Stimulated activated CD8-positive, alpha-beta memory T cell treated with anti-CD3 and anti-CD28 coated beads, Interleukin-15, amount 100 ng/mL, for 24 hours (primary cell): ENCODE results near the gene OR10P1.
"Not testable (repeated sequence)": the region's sequence is repeated elsewhere in the genome, so short reads cannot be mapped to it uniquely, and the experiment has no call there.

ENCODE experiments used
- DNase-seq: peaks from one replicate; pipeline ENCODE4 v3.0.0-alpha.2; 2020; ENCODE audit warnings: low read depth

Gene OR10P1, protein sequence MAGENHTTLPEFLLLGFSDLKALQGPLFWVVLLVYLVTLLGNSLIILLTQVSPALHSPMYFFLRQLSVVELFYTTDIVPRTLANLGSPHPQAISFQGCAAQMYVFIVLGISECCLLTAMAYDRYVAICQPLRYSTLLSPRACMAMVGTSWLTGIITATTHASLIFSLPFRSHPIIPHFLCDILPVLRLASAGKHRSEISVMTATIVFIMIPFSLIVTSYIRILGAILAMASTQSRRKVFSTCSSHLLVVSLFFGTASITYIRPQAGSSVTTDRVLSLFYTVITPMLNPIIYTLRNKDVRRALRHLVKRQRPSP

DNA sequence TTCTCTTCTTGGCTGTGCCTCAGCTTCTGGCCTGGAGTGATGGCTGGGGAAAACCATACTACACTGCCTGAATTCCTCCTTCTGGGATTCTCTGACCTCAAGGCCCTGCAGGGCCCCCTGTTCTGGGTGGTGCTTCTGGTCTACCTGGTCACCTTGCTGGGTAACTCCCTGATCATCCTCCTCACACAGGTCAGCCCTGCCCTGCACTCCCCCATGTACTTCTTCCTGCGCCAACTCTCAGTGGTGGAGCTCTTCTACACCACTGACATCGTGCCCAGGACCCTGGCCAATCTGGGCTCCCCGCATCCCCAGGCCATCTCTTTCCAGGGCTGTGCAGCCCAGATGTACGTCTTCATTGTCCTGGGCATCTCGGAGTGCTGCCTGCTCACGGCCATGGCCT, at the start of gene OR10P1:
TSS of gene OR10P1 (plus strand) at position 40 of the 400 bp plus-strand sequence. CDS start at position 40, 0 bp downstream.
- DNase-seq = no peak

DNA sequence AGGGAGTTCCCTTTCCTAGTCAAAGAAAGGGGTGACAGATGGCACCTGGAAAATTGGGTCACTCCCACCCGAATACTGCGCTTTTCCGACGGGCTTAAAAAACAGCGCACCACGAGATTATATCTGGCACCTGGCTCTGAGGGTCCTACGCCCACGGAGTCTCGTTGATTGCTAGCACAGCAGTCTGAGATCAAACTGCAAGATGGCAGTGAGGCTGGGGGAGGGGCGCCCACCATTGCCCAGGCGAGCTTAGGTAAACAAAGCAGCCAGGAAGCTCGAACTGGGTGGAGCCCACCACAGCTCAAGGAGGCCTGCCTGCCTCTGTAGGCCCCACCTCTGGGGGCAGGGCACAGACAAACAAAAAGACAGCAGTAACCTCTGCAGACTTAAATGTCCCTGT, 46.5 kb upstream of the OR10P1 start:
- not testable (repeated sequence) for DNase-seq

DNA sequence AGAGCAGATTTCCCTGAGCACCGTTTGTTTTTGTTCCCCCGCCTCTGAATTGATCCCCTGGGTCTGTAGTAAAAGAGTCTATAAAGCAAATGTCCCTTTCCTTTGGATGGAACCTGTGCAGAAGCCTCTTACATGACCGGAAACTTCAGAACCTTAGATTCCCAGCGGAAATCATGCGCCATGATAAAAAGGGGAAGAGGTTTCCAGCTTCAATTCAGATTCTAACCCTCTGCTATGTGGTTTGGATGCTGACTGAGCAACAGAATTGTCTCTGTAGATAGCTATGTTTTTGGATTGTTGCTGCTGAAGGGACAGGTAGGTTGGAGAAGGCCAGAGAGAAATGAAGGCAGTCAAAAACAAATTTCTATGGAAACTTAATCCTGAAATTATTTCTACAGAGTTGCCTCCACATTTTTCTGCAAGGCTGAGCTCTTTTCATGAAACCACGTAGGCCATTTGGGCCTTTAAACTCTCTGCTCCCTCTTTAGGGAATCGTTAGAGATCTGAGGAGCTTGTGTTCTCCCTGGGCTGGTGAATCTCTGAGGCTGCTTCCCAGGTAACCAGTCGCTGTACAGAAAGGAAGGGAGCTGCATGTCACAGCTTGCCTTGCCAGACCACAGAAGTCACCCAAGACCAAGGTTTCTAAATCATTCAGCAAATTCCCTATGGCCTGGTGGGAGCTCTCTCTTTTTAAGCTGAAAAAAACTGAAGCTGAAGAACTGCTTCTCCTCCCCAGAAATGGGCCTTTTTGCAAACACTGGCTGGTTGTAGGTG, 28.7 kb upstream of the OR10P1 start:
- DNase-seq = no peak

DNA sequence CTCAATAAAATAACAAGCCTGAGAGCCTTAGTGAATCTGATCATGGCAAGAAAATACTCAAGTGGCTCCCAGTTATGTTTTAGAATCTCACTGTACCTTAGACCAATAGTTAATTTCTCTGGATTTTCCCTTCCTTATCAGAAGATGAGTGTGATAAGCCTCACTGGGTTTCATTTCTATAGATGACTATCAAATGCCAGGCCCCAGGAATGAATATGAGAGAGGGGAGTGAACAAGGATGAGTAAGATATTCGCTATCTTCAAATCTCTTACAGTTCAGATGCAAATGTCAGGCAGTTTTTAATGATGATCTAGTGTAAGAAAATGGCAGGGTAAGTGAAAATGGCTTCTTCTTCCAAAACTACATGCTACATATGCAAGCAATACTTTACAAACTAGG, 26.1 kb upstream of the OR10P1 start:
- DNase-seq = no peak

DNA sequence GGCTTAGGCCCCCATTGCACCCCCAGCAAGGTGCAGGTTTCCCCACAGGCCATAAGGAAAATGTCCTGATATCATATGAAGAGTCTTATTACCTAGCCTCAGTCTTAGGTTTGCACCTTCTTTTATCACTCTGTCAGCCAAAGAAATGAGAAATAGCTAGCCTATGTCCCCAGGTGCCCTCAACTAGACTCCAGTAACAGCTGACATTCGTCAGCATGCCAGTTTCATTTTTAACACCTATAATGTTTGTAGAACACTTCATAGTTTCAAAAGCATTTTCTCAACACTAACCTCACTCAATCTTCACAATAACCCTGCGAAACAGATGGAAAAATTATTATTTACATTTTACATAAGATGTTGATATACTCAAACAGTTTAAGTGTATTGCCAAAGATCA, 24.0 kb upstream of the OR10P1 start:
- DNase-seq = no peak

DNA sequence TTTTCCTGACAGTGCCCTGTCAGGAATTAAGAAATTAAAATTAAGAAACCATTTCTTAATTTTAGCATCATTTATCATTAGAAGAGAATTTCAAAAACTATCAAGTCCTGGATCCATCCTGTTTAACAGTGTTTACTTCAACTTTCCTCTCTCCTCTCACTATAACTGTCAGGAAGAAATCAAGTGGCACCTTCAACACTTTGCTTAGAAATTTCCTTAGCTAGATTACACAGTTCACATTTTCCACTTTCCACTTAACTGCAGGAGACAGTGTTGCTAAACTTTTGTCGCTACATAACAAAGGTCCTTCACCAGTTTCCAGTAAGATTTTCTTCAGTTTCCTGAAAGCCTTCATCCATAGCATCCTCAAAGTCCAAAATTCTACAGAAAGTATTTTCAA, 21.9 kb upstream of the OR10P1 start:
- no peak for DNase-seq

DNA sequence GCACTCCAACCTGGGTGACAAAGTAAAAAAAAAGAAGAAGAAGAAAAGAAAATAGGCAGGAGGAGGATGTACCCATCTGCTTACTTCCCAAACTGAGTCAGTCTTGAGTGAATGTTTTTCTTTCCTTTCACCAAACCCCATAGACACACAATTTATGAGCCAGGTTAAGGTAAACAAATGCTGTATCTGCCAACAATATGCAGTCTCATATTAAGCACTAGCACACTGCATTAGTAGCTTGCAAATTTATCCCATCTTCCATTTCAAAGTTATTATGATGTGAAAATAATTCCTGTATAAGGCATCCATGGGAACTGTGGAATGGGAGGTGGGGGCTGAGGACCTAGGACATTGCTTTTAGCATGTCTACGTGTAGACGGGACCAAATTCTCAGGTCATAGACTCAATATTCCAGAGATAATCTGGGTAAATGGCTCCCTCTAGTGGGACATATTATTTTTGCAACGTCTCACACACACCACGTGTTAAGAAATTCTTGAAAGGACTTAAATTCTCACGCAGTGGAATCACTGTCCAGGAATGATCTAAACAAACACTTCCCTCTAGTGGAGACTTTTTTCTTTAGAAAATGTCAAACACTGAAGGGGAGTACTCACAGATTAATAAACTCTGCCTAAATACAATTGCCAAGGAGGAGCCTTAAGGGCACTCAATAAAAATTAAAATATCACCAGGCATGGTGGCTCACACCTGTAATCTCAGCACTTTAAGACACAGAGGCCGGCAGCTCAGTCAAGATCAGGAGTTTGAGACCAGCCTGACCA, 17.1 kb upstream of the OR10P1 start:
- DNase-seq = no peak

DNA sequence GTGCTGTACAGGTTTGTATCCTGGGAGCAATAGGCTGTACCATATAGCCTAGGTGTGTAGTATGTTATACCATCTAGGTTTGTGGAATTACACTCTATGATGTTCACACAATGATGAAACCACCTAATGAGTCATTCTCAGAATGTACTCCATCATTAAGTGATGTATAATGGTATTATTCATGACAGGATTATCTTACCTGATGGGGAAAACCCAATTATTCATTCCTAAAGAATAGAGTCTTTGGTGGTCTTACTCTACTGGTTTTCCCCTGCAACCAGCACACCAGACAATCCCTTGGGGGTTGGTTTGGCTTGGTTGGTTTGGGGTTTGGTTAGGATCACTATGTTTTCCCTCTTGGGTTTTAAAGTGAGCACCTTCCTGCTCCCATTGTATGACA, 12.6 kb upstream of the OR10P1 start:
- DNase-seq = no peak

DNA sequence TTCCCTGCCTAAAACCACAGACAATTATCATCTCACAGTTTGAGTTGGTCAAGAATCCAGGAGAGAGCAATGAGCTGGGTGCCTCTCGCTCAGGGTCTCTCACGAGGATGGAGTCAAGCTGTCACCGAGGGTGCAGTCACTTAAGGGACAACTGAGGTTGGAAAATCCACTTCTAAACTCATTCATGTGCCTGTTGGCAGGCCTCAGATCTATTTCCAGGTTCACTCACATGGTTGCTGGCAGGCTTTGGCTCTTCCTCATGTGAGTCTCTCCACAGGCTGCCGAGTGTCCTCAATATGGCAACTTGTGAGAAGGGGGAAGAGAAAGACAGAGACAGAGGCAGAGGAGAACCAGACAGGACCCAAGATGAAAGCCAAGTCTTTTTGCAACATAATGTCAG, 10.5 kb upstream of the OR10P1 start:
- DNase-seq = no peak

DNA sequence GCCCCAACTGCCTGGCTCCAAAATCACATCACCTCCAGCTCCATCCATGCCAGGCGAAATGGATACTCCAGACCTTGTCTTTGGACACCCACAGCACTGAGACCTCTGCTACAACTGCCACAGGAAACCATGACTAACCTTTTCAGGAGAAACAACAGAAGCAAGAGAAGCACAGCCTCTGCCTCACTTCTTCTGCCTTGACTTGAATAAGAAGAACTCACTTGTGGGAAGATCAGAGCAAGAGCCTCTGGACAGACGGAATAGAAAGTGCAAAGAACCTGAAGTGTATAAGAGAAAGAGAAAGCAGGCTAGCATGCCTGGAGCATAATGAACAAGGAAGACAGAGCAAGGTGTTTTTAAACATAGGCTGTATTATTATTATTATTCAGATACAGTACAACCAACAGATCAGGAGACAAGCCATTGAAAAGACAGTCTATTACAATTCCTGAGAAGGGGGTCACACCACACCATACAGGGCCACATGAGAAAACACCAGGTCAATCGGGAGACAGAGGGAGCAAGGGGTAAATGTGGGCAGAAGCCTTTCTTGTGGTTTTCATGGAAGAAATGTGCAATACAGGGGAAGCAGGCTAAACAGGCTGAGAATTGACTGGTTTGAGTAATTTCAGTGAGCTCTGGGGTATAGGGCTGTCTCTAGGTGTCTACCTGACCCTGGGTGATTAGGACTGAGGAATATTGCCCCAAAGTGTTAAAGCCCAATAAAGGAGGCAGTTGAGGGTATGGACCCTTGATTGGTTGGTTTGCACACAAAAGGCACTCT, 7.4 kb upstream of the OR10P1 start:
- no peak for DNase-seq

DNA sequence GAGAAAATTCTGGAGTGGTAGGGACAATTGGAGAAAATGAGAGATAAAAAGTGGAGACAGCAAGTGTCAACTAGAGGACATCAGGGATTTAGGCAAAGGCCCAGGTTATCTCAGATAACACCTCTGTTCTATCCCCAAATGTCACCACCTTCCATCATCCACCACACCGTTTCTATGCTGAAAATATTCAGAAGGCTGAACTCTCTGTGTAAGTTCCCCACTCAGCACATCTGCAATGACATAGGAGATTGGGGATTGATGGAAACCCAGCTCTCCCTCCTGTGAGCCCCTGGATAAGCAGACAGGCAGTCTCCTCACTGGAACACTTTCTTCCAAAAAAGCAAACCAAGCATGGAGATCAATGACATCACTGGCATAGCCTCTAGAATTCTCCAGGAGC, 5.6 kb upstream of the OR10P1 start:
- DNase-seq = no peak

DNA sequence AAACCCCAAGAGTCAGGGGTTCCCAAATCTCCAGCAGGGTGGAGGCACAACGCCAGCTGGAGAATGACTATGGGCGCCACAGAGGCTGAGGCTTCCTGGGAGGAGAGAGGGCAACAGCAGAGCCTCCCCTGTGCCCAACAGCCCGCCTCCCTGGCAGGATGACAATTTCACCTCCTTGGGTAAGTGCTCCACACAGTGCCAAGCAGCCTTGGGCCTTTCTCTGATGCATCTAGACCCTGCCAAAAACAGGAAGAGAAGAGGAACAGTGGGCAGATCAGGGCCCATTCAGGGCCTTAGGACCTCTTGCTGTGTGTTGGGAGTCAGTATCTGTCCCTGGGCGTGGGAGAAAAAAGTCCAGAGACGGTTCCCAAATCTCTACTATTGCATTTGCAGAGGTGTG, 5.0 kb upstream of the OR10P1 start:
- no peak for DNase-seq

DNA sequence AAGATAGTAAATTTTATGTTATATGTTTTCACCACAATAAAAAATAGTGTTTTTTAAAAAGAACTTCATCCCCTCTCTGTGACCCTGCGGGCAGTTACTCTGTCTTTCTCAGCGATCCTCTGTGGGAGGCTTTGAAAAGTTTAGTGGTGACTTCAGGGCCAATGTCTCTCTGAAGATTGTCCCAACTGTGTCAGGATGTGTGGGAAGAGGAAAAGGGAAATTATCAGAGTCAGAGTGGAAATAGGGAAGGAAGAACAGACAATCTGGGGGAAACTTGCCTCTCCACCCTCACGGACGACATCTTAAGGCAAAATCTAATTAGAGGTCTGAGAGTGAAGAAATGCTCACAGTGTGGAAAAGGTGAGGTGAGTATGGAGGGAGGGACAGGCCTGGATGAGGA, 3.5 kb upstream of the OR10P1 start:
- DNase-seq = no peak

DNA sequence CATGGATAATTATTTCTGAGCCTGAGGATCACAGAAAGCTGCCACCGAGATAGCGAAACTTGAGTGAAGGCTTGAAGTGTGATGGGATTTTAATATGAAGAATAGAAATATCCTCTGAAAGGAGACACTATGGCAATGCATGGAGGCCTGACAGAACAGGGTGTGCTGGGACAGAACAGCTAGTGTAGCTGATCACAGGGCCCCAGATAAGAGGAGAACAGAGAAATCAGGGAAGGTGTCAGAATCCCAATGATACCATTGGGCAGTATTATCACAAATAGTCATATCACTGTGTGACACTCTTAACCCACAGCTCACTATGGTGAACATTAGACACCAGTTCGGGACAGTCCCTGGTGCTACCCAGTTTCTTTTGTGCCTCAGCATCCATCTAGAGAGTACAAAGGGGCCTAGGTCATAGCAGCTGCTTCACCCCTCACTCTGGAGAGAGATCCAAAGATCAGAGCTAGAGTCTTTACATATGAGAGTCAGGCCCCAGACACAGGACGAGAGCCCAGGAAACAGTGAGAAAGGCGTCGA, 506 bp upstream of the OR10P1 start:
- DNase-seq = no peak

DNA sequence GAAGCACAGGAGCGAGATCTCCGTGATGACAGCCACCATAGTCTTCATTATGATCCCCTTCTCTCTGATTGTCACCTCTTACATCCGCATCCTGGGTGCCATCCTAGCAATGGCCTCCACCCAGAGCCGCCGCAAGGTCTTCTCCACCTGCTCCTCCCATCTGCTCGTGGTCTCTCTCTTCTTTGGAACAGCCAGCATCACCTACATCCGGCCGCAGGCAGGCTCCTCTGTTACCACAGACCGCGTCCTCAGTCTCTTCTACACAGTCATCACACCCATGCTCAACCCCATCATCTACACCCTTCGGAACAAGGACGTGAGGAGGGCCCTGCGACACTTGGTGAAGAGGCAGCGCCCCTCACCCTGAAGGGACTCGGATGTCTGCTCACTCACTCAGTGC, 775 bp downstream of the OR10P1 start:
- DNase-seq = no peak

DNA sequence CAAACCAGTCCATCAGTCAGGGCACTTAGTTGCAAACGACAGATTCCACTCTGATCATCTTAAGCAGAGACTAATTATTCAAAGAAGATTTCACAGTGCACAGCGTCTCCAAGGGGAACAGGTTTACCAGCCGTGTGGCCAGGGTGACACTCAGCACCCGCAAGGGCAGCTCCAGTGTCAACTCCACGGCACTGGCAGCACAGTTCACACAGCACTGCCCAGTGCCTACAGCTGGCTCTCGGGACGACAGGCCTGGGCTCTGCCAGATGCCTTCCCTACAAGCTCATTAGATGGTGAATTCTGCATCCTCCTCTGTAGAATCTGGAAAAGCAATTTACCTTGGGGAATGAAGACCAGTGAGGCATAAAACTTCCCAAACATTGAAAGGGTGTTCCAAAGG, 4.9 kb downstream of the OR10P1 start:
- DNase-seq = no peak

DNA sequence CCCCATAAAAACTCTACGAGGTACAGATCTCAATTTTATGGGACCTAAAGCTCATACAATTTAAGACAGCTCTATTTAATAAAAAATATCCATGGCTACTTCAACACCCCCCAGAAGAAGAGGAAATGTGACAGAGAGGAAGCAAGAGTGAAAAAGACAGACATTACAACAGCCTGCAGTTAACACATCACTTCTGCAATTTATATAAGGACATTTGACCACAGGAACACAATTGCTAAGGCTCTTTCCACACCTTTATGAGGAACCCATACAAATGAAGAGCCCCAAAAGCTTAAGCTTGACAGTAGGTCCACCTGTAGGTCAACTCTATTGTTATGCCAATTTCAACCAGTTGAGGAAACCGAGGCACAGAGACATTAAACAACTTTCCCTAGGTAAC, 5.6 kb downstream of the OR10P1 start:
- DNase-seq = no peak

DNA sequence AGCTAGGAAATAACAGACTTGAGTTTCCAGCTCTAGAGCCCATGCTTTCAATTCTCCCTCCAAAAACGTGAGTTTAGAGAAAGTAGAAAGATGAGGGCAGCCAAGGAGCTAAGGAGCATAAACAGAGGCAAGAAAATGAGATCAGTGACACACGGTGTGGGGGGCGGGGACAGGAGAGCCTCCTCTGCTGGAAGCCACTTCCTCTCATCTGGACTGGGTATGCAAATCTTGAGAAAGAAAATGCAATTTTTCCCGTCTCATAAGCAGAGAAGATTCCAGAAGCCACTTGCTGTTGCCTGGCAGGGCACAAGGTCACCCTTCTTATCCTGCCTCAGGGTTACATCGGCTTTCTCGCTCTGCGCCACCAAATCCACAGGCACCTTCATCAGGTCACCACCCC, 6.0 kb downstream of the OR10P1 start:
- DNase-seq = no peak

DNA sequence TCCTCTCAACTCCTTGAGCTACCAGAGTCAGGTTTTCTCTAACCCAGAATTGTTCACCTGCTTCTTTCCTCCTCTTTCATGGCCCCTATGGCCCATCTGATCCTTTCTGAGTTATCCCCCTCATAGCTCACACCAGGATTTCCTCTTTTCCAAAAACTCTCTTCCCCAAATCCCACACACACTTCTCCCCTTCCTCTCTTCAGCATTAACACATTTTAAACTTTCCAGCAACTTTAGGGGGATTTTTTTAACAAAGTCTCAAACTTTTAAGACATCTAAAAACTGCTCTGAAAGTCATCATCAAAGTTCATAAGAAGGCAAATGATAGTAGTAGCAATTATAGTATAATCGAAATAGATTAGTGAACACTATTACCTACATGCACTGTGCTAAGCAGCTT, 7.9 kb downstream of the OR10P1 start:
- no peak for DNase-seq

DNA sequence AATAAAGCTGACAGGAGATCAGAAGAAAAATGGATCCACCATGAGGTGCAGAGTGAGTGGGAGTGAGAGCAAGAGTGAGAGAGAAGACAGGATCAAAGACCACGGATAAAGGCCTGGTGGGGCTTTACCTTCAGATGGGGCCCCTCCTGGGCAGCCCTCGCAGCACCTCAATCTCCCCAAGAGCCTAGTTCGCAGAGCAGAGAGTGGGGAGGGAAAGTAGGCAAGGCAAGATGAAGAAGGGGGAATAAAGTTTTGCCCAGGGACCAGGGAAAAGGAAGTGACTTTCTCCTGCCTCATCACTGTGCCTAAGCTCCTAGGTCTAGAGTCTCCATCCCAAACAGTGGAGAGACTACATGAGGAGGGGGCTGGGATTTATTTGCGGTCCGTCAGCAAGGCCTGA, 10.3 kb downstream of the OR10P1 start:
- DNase-seq = no peak

DNA sequence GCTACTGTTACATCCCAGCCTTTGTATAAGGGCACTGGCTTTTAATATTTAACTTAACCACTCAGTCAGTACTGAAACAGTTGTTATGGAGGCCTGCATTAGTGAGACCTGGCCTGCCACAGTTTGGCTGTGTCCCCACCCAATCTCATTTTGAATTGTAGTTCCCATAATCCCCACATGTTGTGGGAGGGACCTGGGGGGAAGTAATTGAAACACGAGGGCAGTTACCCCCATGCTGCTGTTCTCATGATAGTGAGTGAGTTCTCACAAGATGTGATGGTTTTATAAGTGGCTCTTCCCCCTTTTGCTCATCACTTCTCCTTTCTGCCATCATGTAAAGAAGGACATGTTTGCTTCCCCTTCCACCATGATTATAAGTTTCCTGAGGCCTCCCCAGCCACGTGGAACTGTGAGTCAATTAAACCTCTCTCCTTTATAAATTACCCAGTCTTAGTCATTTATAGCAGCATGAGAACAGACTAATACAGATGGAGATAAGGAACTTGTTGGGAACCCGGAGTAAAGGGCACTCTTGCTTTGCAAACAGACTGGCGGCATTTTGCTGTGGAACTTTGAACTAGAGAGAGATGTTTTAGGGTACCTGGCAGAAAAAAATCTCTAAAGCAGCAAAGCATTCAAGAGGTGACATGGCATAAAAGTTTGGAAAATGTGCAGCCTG, 14.1 kb downstream of the OR10P1 start:
- not testable (repeated sequence) for DNase-seq
